AG09319 (cell line): ENCODE results near the gene RPTOR.

ENCODE experiments used
- DNase-seq: peaks from one replicate; pipeline ENCODE4 v3.0.0-alpha.2; 2010; ENCODE audit warnings: low read depth; ENCODE audit errors: extremely low read depth
- CTCF ChIP-seq: IDR thresholded peaks from 2 replicates; pipeline ENCODE4 v1.5.1; 2011; ENCODE audit warnings: low read depth, mild to moderate bottlenecking, inconsistent platforms, low read length, moderate library complexity

RPTOR gene

GRCh38 chr17:80603396-80603795 is 58.8 kb downstream of the RPTOR start:
- DNase-seq = no peak
- TF ChIP-seq CTCF = no peak

- TF ChIP-seq CTCF = no peak
- no peak for DNase-seq
Observed at GRCh38 chr17:80604009-80604669, 59.5 kb downstream of the RPTOR start.

GRCh38 chr17:80604670-80605010 is 60.0 kb downstream of the RPTOR start:
- TF ChIP-seq CTCF = no peak
- DNase-seq = no peak

- no peak for TF ChIP-seq CTCF
- no peak for DNase-seq
Observed at GRCh38 chr17:80605326-80606066, 60.9 kb downstream of the RPTOR start.

GRCh38 chr17:80608326-80608725 is 63.7 kb downstream of the RPTOR start:
- no peak for DNase-seq
- no peak for TF ChIP-seq CTCF

- no peak for DNase-seq
- TF ChIP-seq CTCF = no peak
Observed at GRCh38 chr17:80609757-80610156, 65.1 kb downstream of the RPTOR start.

- no peak for DNase-seq
- no peak for TF ChIP-seq CTCF
Observed at GRCh38 chr17:80611816-80612215, 67.2 kb downstream of the RPTOR start.
